ENCODE data around the gene MSI2. TPM values are rescaled to one million over a fixed set of nuclear protein-coding genes. Genes with fewer than 3 reads are reported as not detected.

The MSI2 gene
- total RNA-seq, 1 donor from 2014 or later: 23.1 TPM

GRCh38 chr17:57499648-57500049 lies 243.3 kb downstream of the MSI2 start:
- no peak overlapping the region for H3K27ac Mint-ChIP-seq (ENCODE audit: unreplicated experiment)
- DNase-seq (ENCODE audit: low spot score): no peak
- no peaks in the 10 kb centered on the region for H3K9me3 Mint-ChIP-seq (ENCODE audit: low read depth)
- no peak overlapping the region for H3K4me3 Mint-ChIP-seq (ENCODE audit: unreplicated experiment)
- peaks cover 7% of the 10 kb centered on the region for H3K4me1 Mint-ChIP-seq (ENCODE audit: low read depth)
- H3K36me3 Mint-ChIP-seq (ENCODE audit: low read depth): no peaks in the 10 kb centered on the region
- TF ChIP-seq, protein P1, sequence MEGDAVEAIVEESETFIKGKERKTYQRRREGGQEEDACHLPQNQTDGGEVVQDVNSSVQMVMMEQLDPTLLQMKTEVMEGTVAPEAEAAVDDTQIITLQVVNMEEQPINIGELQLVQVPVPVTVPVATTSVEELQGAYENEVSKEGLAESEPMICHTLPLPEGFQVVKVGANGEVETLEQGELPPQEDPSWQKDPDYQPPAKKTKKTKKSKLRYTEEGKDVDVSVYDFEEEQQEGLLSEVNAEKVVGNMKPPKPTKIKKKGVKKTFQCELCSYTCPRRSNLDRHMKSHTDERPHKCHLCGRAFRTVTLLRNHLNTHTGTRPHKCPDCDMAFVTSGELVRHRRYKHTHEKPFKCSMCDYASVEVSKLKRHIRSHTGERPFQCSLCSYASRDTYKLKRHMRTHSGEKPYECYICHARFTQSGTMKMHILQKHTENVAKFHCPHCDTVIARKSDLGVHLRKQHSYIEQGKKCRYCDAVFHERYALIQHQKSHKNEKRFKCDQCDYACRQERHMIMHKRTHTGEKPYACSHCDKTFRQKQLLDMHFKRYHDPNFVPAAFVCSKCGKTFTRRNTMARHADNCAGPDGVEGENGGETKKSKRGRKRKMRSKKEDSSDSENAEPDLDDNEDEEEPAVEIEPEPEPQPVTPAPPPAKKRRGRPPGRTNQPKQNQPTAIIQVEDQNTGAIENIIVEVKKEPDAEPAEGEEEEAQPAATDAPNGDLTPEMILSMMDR (IDR thresholded peaks at IDR 0.05): peak; percentile 11
- no peaks in the 10 kb centered on the region for H3K27me3 Mint-ChIP-seq (ENCODE audit: low read depth)

DNA sequence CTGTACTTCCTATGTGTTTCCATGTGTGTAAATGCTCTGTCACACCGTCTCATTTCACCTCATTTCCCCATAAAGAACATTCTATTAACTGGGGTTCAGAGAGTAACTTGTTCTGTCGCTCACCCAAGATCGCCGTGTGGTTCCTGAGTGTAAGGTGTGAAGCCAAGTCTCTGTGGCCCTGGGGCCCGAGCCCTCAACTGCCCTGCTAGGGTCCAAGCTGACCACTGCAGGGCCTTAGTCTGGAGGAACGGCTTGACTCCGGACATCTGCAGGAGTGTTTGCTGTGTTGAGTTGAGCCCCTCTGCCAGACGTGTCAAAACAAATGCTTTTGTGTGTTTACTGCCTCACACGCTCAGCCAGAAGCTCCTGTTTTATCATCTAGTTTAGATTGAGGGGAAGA lies 244.7 kb downstream of the MSI2 start:
- no peaks in the 10 kb centered on the region for H3K36me3 Mint-ChIP-seq (ENCODE audit: low read depth)
- no peak overlapping the region for H3K4me3 Mint-ChIP-seq (ENCODE audit: unreplicated experiment)
- no peak for DNase-seq (ENCODE audit: low spot score)
- H3K4me1 Mint-ChIP-seq (ENCODE audit: low read depth): peaks cover 7% of the 10 kb centered on the region
- H3K9me3 Mint-ChIP-seq (ENCODE audit: low read depth): no peaks in the 10 kb centered on the region
- no peaks in the 10 kb centered on the region for H3K27me3 Mint-ChIP-seq (ENCODE audit: low read depth)
- H3K27ac Mint-ChIP-seq (ENCODE audit: unreplicated experiment): no peak overlapping the region
- TF ChIP-seq, protein P1 (IDR thresholded peaks at IDR 0.05): no peak

- Mint-ChIP-seq H3K27me3 (ENCODE audit: low read depth) (no peaks in the 10 kb centered on the region), H3K36me3 (ENCODE audit: low read depth) (no peaks in the 10 kb centered on the region)
Measured at GRCh38 chr17:57502022-57502421, 245.7 kb downstream of the MSI2 start.

DNA sequence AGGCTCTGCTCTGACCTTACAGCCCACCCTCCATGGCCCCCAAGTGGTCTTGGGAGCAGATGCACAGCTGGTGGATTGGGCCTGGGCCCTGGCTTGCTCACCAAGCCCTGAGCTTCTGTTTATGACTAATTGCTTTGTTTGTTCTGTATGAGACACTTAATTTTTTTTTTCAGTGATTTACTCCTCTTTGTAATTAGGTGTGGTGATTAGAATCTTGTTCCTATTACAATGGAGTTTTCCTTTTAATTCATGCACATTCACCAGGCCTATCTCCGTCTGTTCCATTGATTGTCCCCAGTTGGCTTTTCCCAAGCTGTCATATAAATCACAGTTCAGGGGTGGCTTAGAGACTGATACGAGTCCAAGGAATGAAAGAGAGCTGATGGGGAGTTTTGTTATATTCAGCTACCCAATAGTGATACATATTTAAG lies 246.5 kb downstream of the MSI2 start:
- H3K4me3 Mint-ChIP-seq (ENCODE audit: unreplicated experiment): no peak overlapping the region
- H3K9me3 Mint-ChIP-seq (ENCODE audit: low read depth): no peaks in the 10 kb centered on the region
- peaks cover 7% of the 10 kb centered on the region for H3K4me1 Mint-ChIP-seq (ENCODE audit: low read depth)
- H3K36me3 Mint-ChIP-seq (ENCODE audit: low read depth): no peaks in the 10 kb centered on the region
- TF ChIP-seq, protein P1 (IDR thresholded peaks at IDR 0.05): no peak
- no peak for DNase-seq (ENCODE audit: low spot score)
- no peaks in the 10 kb centered on the region for H3K27me3 Mint-ChIP-seq (ENCODE audit: low read depth)
- H3K27ac Mint-ChIP-seq (ENCODE audit: unreplicated experiment): no peak overlapping the region

More at GRCh38 chr17:57502022-57502421, 245.7 kb downstream of the MSI2 start:
- Mint-ChIP-seq H3K4me1 (ENCODE audit: low read depth) (peaks cover 7% of the 10 kb centered on the region), H3K9me3 (ENCODE audit: low read depth) (no peaks in the 10 kb centered on the region), H3K27ac (ENCODE audit: unreplicated experiment) (no peak overlapping the region), H3K4me3 (ENCODE audit: unreplicated experiment) (no peak overlapping the region)
- TF ChIP-seq, protein P1 (IDR thresholded peaks at IDR 0.05): no peak
- no peak for DNase-seq (ENCODE audit: low spot score)

- peaks cover 7% of the 10 kb centered on the region for H3K4me1 Mint-ChIP-seq (ENCODE audit: low read depth)
- H3K36me3 Mint-ChIP-seq (ENCODE audit: low read depth): no peaks in the 10 kb centered on the region
- no peak overlapping the region for H3K4me3 Mint-ChIP-seq (ENCODE audit: unreplicated experiment)
- no peak overlapping the region for H3K27ac Mint-ChIP-seq (ENCODE audit: unreplicated experiment)
- no peaks in the 10 kb centered on the region for H3K9me3 Mint-ChIP-seq (ENCODE audit: low read depth)
- no peaks in the 10 kb centered on the region for H3K27me3 Mint-ChIP-seq (ENCODE audit: low read depth)
- no peak for DNase-seq (ENCODE audit: low spot score)
- TF ChIP-seq, protein P1 (IDR thresholded peaks at IDR 0.05): no peak
Measured at GRCh38 chr17:57504208-57504607, 247.9 kb downstream of the MSI2 start.

Data from chondrocyte (in vitro differentiated cells).